ENCODE measurements around the gene ELOVL7. TPM values are rescaled to one million over a fixed set of nuclear protein-coding genes. Genes with fewer than 3 reads are reported as not detected.
"Not testable (repeated sequence)": the region's sequence is repeated elsewhere in the genome, so short reads cannot be mapped to it uniquely, and the experiment has no call there.

Gene ELOVL7
- total RNA-seq = 0.73 and 0.93 TPM in 2 replicates

DNA sequence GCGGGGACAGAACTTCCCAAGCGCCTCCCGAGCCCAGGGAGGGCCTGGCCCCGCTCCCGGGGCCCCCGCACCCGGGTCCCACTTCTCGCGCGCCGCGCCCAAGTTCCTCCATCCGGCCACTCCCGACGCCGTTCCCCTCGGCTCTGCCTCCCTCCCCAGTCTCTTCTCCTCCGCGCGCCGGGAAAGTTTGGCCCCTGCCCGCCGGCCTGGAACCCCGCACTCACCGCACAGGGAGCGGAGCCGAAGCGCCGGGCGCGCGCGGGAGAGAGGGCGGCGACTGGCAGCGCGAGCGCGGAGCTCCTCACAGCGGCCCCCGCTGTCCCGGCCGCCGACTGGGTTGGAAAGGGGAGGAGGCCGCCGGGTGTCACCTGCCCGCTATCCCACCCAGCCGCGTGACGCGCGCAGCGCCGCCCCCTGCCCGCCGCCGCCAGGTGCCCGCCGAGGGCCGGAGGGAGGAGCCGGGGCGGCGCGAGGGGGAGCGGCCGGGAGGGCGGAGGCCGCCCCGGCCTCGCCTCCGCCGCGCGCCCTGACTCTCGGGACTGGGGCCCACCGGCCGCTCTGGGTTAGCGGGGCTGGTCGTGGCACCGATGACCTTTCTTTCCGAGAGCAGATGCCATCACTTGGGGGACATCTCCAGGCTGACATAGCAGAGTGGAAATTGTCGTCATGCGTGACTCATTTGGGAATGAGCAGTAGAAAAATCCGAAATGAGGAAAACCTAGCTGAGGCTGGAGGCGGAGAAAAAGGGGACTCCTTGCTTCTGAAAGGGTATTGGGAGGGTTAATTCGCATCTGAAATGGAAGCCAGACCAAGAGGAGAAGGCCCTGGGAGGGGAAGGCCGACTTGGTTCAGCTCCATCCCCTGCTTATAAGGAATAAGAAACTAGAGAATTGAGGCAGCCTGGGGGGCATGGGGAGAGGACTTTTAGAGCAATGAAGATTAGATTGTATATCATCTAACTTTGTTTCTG, at the start of gene ELOVL7:
TSS of gene ELOVL7 (minus strand) at position 334 of the 970 bp plus-strand sequence. CDS start 56,872 bp downstream, outside the sequence.
- intact Hi-C loops (cut with micrococcal nuclease) = loop anchor here (2.0 to 5.0 kb wide), 3 partner anchors 103 to 167 kb away; partner anchors contain the start of genes DEPDC1B, ERCC8 and NDUFAF2

DNA sequence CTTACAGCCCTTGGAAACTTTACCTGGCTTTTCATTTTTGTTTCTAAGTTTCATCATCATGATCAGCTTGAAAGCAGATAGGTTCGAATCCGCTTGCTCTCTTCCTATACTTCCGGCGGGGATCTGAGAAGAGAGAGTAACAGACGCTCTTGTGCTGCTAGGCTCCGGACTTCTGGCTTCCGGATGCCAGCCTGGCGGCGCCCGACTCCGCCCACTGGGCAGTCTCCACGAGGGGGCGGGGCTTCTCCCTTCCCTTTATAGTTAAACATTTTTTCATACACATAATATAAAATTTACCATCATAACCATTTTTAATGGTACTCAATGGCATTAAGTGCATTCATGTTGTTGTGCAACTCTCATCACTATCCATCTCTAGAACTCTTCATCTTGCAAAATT, 49.5 kb upstream of the ELOVL7 start:
- intact Hi-C loops (cut with micrococcal nuclease) = no loop called here

DNA sequence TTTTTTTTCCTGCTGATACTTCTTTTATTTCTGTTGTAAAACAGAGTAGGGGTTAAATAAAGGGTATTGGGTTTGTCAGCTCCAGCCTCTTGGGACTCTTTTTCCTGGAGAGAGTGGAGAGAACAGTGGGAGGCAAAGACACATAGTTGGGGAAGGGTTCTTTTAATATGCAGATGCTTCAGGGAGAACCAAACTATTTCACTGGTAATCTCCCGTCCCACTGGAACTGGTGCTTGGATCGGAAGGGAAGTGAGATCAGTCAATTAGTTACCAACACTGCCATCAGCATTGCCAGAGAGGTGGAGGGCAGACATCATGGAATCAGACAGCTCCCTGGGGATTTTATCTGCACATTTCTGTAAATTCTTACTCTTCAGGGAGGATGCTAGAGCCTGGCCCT, 47.6 kb upstream of the ELOVL7 start:
- intact Hi-C loops (cut with micrococcal nuclease) = no loop called here

DNA sequence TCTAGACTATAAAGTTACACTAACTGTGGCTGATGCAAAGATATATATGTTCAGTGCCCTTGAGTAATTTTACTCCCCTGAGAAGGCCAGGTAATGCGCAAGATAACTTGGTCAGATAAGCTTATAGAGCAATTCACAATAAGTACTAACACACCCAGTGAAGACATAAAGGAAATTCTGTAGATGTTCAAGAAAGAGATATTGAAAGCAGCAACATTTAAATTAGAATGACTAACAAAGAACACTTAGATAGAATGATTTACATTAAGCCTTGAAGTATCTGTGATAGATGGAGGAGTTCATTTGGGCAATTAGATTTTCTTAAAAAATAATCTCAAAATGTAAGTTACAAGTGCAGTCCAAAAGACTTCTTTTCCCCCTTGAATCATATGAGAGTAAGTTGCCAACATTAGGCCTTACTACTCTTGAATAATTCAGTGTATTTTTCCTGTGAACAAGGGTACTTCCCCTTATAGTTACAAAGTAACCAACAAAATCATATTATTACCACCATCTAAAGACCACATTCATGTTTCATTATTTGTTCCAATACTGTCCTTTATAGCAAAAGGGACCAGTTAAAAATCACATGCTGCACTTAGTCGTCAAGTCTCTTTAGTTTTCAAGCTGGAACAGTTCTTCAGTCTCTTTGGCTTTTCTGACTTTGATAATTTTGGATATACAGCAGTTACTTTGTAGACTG, 44.4 kb upstream of the ELOVL7 start:
- intact Hi-C loops (cut with micrococcal nuclease) = no loop called here

DNA sequence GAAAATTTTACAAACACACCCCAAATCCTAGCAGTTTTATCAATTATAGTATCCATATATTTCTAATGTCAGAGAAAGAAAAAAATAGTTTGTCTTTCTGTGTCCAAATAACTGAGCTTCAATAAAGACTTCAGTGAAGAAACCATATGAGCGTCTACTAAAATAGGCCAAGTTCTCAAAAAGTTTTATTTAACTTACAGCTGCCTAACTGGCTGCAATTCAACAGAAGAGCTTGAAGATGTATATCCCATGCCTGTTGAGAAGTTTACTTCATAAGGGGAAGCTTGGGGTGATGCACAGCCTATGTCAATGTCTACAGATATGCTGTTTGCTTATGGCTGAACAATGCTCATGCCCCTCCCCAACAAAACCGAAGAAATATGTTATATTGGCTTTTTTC, 43.7 kb upstream of the ELOVL7 start:
- intact Hi-C loops (cut with micrococcal nuclease) = no loop called here

DNA sequence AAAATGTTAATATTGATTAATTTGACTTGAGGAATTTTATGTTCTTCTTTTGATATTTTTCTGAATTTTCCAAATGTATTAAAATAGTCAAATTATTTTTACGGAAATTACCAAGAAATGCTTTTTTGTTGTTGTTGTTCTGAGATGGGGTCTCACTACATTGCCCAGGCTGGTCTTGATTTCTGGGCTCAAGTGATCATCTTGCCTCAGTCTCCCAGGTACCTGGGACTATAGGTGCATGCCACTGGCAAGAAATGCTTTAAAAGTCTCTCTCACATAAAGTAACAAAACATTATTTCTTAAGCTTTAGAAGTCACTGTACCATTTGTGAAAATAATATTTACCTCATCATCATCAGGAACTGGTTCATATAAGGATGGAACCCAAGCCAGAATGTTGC, 43.0 kb upstream of the ELOVL7 start:
- intact Hi-C loops (cut with micrococcal nuclease) = no loop called here

DNA sequence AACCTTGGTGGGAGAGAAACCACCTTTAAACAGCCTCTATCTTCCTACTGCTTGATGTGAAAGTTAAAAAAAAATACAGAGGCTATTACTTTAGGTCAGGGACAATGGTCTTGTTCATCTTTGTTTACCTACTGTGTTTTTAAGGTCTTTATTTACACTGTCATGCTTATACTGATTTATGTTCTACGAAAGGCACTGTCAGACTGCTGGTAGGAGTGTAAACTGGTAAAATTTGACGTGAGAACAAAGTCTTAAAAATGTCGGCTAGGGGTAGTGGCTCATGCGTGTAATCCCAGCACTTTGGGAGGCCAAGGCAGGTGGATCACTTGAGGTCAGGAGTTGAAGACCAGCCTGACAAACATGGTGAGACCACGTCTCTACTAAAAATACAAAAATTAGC, 42.1 kb upstream of the ELOVL7 start:
- intact Hi-C loops (cut with micrococcal nuclease) = no loop called here

DNA sequence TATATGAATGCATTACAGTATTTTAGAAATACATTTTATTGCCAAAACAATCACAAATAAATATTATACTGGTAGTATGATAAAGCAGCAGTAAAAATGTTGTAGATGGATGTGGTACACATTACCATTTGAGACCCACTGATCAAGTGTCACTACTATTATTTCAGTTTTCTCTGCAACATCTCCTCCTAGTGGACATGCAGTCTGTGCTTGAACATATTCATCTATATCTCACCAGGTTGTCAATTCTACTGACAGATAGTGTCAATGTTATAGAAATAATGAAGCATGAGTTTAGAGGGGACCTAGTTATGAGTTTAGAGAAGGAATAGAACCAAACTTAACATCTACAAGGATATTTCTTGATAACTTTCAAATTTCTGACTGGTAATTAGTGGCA, 39.2 kb upstream of the ELOVL7 start:
- intact Hi-C loops (cut with micrococcal nuclease) = loop anchor here (1.0 to 5.0 kb wide), 2 partner anchors 206 to 1071 kb away; no protein-coding TSS in a partner anchor

DNA sequence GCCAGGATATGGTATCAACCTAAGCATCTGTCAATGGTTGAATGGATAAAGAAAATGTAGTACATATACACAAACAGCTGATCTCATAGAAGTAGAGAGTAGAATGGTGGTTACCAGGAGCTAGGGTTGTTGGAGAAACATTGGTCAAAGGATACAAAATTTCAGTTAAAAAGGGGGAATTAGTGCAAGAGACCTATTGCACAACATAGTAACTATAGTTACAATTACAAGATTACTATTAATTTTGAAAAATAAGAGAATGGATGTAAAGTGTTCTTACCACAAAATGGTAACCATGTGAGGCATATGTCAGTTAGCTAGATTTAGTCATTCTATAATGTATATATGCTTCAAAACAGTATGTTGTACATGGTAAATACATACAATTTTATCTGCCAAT, 28.8 kb upstream of the ELOVL7 start:
- intact Hi-C loops (cut with micrococcal nuclease) = no loop called here

DNA sequence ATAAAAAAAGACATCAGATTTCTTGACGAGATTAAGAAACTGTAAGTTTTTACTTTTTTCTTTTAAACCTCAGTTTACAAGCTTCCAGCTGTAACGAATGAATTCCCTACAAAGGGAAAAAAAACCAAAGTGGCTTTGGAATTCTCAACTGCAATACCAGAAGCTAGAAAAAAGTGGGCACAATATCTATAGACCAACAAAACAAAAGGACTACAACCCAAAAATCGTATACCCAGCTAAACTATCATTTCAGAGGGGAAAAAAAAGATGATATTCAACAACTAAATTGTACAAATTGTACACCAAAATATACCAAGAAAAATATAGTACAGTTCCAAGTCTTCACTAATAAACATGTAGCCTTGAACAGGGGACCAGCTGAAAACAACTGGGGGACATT, 26.8 kb upstream of the ELOVL7 start:
- intact Hi-C loops (cut with micrococcal nuclease) = no loop called here

DNA sequence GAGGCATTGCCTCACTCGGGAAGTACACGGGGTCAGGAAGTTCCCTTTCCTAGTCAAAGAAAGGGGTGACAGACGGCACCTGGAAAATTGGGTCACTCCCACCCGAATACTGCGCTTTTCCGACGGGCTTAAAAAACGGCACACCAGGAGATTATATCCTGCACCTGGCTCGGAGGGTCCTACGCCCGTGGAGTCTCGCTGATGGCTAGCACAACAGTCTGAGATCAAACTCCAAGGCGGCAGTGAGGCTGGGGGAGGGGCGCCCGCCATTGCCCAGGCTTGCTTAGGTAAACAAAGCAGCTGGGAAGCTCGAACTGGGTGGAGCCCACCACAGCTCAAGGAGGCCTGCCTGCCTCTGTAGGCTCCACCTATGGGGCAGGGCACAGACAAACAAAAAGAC, 16.5 kb upstream of the ELOVL7 start:
- intact Hi-C loops (cut with micrococcal nuclease) = not testable (repeated sequence)

DNA sequence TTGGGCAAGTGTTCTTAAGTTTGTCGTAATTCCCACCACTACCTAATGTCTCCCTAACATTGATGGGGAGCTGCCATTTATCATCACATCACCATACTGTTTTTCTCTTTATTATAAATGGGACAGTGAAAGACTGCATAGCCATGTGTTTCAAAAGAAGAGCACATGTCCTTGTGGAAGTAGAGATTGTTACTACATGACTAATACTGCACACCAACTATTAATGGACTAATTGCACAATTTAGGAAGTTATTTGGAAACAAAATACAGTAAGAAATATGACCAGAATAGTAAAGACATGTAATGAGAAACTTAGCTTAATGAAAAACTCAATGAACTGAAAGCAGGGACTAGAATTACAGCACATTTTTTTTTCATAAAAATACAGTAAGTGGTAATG, 12.0 kb upstream of the ELOVL7 start:
- intact Hi-C loops (cut with micrococcal nuclease) = no loop called here

DNA sequence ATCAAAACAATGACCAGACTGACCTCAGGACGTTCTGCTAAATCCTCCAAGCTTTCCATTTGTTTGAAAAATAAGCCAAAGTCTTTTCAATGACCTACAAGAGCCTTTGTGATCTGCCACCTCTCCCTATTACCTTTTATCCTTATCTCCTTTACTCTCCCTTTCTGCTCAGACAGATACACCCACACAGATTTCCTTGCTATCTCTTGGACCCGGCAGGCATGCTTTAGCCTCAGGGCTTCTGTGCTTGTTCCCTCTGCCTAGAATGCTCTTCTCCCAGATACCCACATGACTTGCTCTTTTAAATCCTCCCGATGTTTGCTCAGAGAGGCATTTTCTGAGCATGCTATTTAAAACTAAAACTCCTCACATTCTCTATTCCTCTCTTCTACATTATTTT, 8.9 kb upstream of the ELOVL7 start:
- intact Hi-C loops (cut with micrococcal nuclease) = no loop called here

DNA sequence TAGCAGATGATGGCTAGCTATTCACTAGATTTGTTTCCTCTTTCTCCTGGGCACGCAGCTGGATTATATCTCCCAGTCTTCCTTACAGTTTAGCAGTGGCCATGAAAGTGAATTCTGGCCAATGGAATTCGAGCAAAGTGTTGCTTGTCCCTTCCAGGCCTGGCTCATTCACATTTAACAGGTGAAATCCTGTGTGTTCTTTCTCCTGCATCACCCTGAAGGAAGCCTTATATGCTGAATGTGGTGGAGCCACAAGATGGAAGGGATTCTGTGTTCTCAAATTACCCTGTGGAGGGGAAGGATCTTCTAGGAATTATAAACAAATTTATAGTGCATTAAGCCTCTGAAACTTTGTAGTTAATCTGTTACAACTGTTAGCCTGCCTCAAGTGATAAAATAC, 8.2 kb upstream of the ELOVL7 start:
- intact Hi-C loops (cut with micrococcal nuclease) = no loop called here

DNA sequence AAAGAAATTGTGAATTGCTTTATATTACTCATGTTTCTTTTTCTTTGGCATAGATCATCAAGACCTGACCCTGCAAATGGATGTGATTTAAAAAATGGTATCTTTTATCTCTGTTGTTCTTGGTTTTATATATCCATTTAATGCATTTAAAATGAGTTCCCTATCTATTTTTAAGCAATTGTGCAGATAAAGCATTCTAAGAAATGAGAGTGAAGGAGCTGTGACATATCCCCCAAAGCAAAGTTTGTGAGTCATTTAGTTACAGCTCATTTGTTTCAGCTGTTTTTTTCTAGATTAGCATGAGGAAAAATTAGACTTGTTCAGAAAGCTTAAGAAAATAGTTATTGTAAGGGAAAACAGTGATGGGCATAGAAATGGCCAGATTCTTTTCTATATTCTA, 7.6 kb upstream of the ELOVL7 start:
- intact Hi-C loops (cut with micrococcal nuclease) = no loop called here

DNA sequence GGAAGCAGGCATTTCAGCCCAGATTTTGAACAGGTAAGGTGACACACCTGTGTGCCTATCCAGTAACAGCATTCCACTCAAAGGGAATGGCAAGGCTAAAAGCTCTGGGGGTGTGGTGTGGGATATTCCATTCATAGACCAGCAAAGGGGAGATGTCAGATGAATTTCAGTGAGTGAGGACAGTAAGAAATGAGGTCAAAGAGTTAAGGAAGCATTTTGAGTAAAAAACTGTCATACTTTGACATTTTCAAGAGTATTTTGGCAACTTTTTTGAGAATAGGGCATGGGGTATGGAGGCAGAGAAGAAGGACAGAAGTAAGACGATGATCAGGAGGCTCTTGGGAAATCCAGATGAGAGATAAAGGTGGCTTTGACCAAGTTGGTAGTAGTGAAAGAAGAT, 2.2 kb upstream of the ELOVL7 start:
- intact Hi-C loops (cut with micrococcal nuclease) = no loop called here

DNA sequence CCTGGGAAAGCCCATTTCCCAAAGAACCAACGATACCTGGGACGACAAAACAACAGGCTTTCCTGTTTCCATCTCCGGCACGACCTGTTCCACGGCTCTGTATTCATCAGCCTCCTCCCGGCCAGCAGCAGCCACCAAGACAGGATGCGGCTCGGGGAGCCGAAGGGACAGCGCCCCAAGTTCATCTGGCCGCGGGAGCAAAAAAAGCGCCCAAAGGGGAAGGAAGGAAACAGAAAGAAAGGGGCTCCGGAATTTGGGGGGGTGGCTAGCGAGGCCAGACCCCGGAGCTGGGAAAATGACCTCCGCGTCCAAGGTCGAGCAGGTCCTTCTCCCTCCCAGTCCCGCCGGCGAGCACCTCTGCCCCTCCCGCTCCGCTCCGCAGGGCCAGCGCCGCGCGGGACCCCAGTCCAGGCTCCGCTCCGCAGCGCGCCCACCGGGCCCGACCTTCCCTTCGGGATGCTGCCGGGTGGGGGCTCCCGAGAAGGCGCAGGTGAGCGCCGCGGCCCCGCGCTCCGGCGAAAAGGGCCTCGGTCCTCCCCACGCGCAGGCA, 608 bp downstream of the ELOVL7 start:
- intact Hi-C loops (cut with micrococcal nuclease) = loop anchor here (5.0 kb wide), 2 partner anchors 104 to 141 kb away; partner anchors contain the start of genes DEPDC1B, ERCC8 and NDUFAF2

DNA sequence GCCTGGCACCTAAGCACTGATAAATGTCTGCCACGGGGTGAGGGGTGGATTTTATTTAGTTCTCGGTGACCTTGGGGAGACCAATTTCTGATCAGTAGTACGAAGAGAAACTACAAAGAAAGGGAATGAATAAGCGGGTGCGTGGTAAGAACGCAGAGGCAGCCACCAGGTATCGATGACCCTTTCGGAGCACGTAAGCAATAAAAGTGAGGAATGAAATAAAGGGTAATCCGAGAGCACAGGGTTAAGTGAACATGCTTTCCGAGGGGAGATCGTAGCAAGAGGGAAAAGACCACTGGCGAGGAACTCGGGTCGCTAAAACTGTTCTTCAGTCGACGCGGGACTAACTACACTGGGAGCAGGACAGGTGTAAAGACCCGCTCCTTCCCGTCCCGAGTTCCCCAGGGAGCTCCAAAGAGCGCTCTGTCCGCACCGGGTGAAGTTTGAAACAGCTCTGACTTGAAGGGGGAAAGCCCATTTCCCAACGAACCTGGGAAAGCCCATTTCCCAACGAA, 1.1 kb downstream of the ELOVL7 start:
- intact Hi-C loops (cut with micrococcal nuclease) = loop anchor here (5.0 kb wide), 2 partner anchors 104 to 141 kb away; partner anchors contain the start of genes DEPDC1B, ERCC8 and NDUFAF2

DNA sequence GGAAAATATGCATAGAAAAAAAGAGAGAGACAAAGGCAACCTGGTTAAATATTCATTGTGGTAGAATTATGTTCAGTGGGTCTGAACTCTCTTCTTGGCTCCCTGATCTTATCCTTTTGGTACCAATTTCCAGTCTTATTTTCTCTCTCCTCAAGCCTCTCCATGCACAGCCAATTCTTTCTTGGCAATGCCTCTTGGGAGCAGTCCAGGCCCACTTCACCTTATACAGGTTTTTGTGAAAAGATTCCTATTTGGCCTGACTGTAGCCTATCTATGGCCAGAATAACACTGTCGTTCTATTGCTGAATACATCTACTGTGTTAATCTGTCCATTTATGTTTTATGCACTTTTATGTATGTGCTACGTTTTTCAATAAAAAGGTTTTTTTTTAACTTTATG, 2.7 kb downstream of the ELOVL7 start:
- intact Hi-C loops (cut with micrococcal nuclease) = loop anchor here (5.0 kb wide), 2 partner anchors 106 to 139 kb away; partner anchors contain the start of genes DEPDC1B, ERCC8 and NDUFAF2

DNA sequence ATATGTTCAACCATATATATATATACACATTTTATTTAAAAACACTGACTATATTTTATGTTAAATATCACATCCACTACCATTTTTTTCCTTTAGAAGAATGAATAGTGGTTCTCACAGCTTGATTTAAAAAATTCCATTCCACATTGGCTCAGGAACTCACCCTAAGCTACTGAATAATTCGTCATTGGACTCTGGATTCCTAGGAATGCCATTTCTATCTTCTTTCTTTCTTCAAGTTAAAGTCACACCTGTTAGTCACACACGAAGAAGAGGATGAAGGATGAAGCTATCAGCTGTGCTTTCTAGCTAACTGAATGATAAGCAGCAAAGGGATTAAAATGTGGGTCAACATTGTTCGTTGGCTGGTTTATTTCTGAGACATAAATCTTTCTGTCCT, 7.9 kb downstream of the ELOVL7 start:
- intact Hi-C loops (cut with micrococcal nuclease) = no loop called here

DNA sequence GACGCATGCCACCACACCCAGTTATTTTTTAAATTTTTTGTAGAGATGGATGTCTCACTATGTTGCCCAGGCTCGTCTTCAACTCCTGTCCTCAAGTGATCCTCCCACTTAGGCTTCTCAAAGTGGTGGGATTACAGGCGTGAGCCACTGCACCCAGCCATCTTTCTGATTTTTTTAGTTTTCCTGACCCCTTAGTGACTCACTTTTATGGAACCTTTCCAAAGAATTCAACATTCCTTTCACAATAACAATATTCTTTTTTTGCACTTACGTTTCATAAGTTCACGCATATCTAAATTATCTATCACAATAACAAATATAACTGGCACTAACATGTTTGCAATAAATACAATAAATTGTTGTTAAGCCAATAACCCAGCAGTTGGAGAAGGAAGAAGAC, 8.5 kb downstream of the ELOVL7 start:
- intact Hi-C loops (cut with micrococcal nuclease) = no loop called here

DNA sequence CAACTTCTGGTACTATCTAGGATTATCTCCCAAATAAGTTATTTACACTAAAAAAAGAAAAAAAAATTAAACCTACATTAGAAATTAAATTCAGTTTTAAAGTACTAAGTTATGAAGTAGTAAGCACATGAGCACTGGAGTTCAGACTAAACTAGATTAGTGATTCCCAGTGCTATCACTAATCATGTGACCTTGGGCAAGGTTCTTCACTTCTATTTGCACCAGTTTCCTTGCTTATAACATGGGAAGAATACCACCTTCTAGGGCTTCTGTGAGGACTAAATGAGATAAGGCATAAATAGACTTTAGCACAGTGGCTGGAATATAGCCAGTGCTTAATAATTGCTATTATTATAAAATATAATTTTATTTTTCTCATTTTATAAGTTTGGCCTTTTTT, 10.5 kb downstream of the ELOVL7 start:
- intact Hi-C loops (cut with micrococcal nuclease) = no loop called here

All from T-helper 1 cell treated with Interleukin-12 subunit alpha and Interleukin-12 subunit beta and Interleukin-4 antibody, amounts not matched to agents 30 ng/mL and 1 ng/mL, for 36 hours (primary cell).